ENCODE data around the gene GNAT3. TPM values are rescaled to one million over a fixed set of nuclear protein-coding genes. Genes with fewer than 3 reads are reported as not detected.

Gene GNAT3
- total and polyA plus RNA-seq, 2 donors (not counting 3 experiments of a cell fraction or from before 2014, with no cell fraction given): not detected

GRCh38 chr7:80463272-80463920, 48.5 kb downstream of the GNAT3 start:
- no peaks in the 10 kb centered on the region for H3K9me1 ChIP-seq (replicated peaks; ENCODE audit: control insufficient read depth, extremely low read depth, insufficient read depth, low read length)
- no peaks in the 10 kb centered on the region for H3K27me3 ChIP-seq (ENCODE audit: control insufficient read depth in 2 of 2, insufficient read depth in 2 of 2, low read length in 2 of 2)
- no peaks in the 10 kb centered on the region for H3K4me1 ChIP-seq (ENCODE audit: control insufficient read depth, extremely low read depth, insufficient read depth, low read length)
- FAIRE-seq: no peak
- dilution Hi-C loops (cut with MboI; ENCODE audit: extremely low pct_ligation_motif_present, low sequenced_read_pairs) (no loop called here), intact Hi-C loops (cut with micrococcal nuclease) (no loop called here)
- CTCF ChIA-PET: interaction anchor here (0.8 kb wide), 1 partner anchor 15 kb away, joined by 3 read pairs; no protein-coding TSS in a partner anchor
- BruUV-seq (replicated peaks): no TSS peak
- no peaks in the 10 kb centered on the region for H4K20me1 ChIP-seq (replicated peaks; ENCODE audit: control insufficient read depth, extremely low read depth, insufficient read depth, low read length)
- no peaks in the 10 kb centered on the region for H3K79me2 ChIP-seq (ENCODE audit: control insufficient read depth, insufficient read depth, low read length)
- H3K9ac ChIP-seq (replicated peaks; ENCODE audit: extremely low read depth, insufficient read depth, low read length): no peak overlapping the region
- POLR2A ChIA-PET: no interaction called here
- TF ChIP-seq POLR2AphosphoS5 (IDR thresholded peaks at IDR 0.05; ENCODE audit: insufficient read depth, low read depth, low read length) (no peak), EZH2 (IDR thresholded peaks at IDR 0.05; ENCODE audit: borderline replicate concordance, low read depth, low read length, severe bottlenecking) (no peak), GATA2 (IDR thresholded peaks at IDR 0.05; ENCODE audit: insufficient read depth, insufficient read length, low read depth, low read length) (no peak), FOS (IDR thresholded peaks at IDR 0.05; ENCODE audit: borderline replicate concordance, insufficient read depth, low read length) (no peak), MAX (IDR thresholded peaks at IDR 0.05; ENCODE audit: insufficient read depth, insufficient read length) (no peak), JUN (IDR thresholded peaks at IDR 0.05; ENCODE audit: borderline replicate concordance, insufficient read depth, insufficient read length, low read depth) (no peak), MYC (IDR thresholded peaks at IDR 0.05; ENCODE audit: low read depth, low read length) (no peak), CTCF (IDR thresholded peaks at IDR 0.05; ENCODE audit: extremely low read depth in 1 of 2, insufficient read depth in 1 of 2, low read depth in 1 of 2, low read length in 2 of 2) (no peak), POLR2A (IDR thresholded peaks at IDR 0.05; ENCODE audit: low read depth, low read length) (no peak)
- H3K4me2 ChIP-seq (ENCODE audit: insufficient read depth, low read length): no peak overlapping the region
- no peak overlapping the region for H2AFZ ChIP-seq (ENCODE audit: low read depth, low read length)
- H3K36me3 ChIP-seq (ENCODE audit: control insufficient read depth in 2 of 2, extremely low read depth in 1 of 2, insufficient read depth in 2 of 2, low read length in 2 of 2): no peaks in the 10 kb centered on the region
- no peak overlapping the region for H3K27ac ChIP-seq (ENCODE audit: insufficient read depth, low read depth, low read length)
- no peak overlapping the region for H3K4me3 ChIP-seq (replicated peaks in 1 of 3; ENCODE audit: insufficient read depth in 1 of 3, low read depth in 1 of 3, low read length in 3 of 3)
- DNase-seq (ENCODE audit: low read depth, low spot score): peak; percentile 42
- no peaks in the 10 kb centered on the region for H3K9me3 ChIP-seq (replicated peaks; ENCODE audit: control insufficient read depth, insufficient read depth, low read length)

All from endothelial cell of umbilical vein (primary cell).